Fibroblast of skin of right biceps (primary cell): Measurements from ENCODE around the gene SP3.

ENCODE experiments used
- DNase-seq: peaks from one replicate; pipeline ENCODE4 v3.0.0-alpha.2; 2013

Gene SP3

DNA sequence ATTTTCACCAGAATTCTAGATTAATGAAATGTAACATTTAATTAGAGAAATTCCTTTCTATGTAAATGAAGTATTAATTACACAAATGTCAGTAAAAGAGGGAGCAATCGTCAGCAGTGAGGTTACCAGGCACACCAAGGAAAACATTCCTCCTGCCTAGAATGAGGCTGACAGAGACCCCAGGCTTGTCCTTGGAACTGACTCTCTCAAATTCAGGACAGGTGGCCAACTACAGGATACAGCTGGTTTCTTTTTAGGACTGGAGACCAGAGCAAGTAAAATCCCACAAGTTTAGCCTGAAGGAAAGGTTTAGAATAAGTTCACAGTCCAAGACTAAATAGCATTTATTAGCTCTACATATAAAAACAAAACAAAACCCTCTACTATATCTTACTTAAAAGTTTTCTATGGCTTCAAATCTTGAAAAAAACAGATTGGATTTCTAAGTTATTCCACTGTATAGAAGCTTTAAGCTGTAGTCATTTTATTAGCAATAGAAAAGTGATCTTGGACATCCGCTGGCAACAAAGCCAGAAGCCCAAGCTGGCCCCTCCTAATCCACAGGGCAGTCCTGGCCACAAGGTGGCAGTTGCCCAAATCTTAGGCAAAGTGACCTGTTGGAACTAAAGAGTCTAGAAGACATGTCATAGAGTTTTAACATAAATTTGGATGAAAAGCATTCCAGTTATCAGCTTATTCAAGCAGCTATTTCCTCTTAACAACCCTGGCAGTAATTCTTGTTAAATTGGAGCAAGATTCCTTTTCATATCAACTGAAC, 81.0 kb downstream of the SP3 start:
- peak; percentile 35 for DNase-seq

DNA sequence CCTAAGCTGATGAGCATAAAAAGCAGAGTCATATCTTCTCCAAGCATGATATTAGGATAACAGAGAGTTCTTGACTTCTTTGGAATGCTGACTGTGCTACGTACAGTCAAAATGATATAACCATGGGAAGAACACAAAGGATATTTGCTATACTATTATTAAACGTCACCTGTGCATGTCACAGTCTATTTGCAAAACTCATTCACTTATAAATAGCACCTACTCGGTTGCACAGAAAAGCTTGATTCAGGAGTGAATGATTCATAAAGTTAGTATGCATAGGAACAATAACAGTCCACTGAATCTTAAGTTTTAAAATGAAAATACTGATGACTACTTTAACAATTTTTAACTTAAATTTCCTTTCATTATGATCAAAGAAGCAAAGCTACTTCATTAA, 83.3 kb downstream of the SP3 start:
- DNase-seq: no peak

DNA sequence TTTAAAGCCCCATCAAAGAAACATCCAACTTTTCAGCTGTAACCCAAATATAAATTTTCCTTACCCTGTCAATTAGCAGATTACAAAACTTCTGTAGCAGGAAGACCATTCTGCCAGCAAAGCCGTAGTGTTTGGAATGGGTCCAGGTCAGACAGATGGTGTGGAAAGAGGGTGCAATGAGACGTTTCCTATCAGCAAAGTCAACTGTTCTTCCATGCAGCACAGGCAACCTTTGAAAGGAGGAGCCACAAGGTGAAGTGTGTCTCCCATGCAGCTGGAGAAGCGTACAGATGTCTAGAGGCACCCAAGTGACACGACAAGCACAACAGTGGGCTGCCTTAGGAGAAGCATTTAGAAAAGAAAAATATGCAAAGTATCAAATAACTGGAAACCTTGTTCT, 83.7 kb downstream of the SP3 start:
- DNase-seq: no peak

DNA sequence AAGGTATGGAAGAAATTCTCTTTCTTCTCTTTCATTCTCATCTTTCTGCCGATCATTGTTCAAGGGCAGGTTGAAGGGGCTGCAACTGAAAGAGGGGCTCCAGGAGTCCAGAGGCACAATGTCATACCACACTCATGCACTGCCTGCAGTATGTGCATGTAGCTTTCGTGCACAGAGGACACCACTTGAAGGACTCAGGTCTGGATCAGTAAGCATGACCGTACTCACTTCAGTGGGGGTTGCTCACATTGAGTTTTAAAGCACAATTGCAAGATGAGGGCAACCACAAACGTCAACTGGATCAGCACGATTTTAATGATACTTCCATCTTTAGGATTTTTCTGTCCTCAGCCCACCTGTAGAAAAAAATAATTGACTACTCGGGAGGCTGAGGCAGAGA, 84.6 kb downstream of the SP3 start:
- no peak for DNase-seq

DNA sequence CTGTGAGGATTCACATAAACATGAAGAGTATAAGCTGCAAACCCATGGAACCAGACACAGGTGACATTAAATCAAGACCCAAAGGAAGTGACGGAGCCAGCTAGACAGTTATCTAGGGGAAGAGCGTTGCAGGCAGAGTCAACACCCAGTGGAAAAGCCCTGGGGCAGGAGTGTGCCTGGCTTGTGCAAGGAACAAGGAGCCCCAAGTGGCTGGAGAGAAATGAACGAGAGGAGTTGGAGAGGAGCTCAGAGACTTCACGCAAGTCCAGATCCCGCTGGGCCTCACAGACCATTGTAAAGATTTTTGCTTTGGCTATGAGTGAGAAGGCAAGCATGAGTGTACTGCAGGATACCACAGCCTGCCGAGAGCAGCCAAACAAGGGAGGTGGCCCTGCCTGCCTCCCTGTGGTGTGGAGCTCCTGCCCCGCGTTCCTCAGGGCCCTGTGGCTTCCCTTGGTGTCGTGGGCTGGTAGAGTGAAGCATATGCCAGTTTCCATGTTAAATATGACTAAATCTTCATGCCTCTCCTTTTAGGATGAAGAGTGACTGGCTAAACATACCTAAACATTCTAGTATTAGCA, 88.2 kb downstream of the SP3 start:
- DNase-seq: no peak

DNA sequence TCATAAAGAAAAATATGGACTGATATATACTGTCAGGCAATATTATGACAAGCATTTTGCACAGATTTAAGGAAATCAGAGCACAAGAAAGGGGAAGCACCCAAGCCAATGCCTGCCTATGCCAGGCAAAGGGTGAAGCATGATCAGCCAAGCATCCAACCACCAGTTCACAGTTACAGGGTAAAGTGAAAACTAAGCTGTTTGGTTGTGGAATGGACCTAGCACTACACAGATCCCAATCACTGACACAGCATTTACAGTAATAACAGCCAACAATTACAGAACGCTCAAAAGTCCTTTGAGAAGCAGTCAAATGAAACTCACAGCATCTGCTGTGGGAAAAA, 90.3 kb downstream of the SP3 start:
- no peak for DNase-seq

DNA sequence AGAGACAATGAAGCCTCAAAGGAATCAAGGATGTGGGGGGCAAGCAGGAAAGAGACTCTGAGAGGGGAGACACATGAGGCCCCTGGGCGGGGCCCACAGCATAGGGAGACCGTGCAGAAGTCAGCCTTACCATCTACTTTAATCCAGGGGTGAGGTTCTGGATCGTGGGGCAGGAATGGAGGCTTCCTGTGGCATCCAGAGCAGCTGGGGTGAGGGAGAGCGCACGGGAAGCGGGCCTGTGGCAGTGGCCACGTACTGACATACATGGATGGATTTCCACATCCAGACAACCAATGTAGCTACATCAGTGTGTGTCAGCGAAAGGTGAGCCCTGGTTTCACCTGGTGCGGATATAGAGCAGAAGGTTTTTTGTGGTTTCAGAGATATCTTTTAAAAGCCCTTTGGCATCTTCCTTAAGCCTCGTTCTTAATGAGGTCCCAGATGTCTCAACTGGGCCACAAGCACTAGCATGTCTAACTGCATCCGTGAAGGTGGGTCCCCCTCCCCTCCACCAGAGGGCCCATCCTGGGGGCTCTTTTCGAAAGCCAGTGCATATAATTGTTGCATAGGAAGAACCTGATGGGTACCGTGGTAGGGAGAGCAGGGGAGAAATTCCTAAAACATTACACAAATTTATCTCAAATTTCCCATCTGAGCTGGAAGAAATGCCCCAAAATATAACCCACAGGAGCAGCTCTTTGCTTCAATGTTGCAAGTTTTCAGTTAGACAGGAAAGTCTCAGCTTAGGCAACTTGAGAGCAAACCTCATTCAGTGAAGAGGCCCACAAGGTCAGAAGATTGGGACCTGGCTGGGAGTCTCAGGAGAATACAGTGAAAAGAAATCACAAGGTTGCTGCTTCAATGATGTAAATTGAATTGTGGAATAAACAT, 90.9 kb downstream of the SP3 start:
- DNase-seq: no peak

DNA sequence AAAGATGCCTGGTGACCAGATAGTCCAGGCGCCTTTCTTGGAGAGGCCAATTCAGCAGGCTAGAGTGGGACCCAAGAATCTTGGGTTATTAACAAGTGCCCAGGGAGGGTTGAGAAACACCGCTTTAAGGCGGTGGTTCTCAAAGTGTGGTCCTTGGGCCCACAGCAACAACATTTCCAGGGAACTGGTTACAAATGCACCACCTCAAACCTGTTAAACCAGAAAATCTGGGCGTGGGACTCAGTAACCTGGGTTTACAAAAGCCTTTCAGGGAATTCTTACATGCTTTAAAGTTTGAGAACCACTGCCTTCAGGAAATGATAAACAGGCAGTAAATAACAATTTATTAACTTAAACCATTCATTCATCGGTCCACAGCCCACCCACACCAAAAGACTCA, 92.5 kb downstream of the SP3 start:
- no peak for DNase-seq

DNA sequence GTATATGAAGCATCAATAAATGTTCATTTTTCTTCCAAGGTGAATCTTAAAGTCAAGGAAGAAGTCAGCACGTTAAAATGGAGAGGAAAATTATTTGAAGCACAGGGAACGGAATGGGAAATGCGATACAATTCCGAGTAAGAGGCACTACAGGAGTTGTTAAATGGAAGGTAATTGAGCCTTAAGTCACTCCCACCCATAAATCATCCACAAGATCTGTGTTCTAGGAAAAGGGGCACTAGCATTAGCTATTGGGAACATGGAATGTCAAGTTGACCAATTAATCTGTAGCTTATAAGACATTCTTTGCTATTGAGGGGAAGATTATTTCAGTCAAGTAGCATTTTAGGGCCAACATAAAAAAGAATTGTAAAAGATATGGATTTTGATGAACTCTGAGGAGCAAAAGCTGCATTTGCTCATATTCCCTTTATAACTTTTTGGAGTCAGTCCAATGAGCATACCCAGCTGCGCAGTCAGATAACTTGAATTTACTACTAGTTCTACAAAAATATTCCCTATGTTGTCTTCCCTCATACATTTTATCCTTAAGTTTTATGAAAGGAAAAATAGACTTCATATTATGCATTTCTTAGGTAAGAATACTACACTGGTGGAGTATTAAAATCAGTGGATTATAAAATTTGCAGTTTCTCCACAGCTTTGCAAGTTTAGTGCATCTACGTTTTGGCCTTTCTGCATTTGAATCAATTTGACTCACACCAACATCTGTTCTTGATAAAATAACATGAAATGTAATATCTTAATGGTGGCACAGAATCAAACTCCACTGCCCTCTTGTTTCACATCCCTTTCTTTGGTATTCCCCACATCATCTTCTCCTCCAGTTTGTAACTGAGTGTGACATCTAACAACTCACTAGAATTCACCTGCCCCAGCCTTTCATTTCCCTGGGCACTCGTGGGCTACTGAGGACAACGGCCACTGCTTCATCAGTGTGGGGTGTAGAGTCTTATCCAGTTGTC, 95.6 kb downstream of the SP3 start:
- DNase-seq: no peak

DNA sequence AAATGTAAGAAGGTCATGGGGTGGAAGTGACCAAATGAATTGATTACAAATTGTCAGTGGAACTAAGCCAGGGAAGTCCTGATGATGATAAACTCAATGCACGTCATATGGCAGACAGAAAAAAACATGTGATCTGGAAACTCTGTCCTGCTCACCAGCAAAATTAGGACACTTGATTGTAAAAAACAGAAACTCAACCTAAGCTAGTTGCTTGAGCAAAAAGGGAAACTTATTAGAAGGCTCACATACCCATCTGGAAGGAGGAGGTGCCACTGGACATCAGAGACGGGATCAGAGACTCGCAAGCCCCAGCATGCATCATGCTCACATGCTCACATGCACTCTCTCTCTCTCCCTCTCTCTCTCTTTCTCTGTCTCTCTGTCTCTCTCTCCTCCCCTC, 96.8 kb downstream of the SP3 start:
- DNase-seq: no peak

DNA sequence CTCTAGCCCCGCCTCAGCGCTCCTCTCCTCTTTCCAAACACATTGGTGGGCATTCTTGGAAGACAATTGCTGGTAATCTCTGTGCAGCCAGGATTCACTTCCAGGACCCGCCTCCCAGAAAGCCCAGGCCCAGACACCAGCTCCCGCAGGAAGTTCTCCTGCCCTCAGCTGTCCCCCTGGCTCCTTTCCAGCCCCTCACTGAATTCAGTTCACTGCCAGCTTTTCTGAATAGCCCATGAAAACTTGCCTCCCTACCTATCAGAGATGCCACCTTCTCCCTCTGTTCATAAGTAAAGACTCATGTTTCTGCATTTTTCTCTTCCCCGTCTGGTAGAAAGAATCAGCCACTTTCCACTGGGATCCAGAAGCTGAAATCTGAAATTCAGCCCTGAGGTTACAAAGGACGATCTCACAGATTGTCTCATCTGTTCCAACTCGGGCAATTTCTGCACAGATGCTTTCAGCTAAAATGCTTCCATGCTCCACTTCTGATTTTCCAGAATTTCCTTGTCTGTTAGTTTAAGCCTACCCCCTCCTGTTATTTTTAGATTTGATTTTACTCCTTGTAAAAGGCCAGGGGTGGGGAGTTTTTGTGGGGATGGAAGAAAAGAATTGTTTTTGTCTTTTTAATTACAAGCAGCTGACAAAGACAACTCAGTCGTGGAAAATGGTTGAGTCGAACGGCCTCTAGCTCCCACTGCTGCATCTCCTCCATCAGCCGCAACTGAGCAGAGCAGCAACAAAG, 98.1 kb downstream of the SP3 start:
- peak; percentile 19 for DNase-seq

DNA sequence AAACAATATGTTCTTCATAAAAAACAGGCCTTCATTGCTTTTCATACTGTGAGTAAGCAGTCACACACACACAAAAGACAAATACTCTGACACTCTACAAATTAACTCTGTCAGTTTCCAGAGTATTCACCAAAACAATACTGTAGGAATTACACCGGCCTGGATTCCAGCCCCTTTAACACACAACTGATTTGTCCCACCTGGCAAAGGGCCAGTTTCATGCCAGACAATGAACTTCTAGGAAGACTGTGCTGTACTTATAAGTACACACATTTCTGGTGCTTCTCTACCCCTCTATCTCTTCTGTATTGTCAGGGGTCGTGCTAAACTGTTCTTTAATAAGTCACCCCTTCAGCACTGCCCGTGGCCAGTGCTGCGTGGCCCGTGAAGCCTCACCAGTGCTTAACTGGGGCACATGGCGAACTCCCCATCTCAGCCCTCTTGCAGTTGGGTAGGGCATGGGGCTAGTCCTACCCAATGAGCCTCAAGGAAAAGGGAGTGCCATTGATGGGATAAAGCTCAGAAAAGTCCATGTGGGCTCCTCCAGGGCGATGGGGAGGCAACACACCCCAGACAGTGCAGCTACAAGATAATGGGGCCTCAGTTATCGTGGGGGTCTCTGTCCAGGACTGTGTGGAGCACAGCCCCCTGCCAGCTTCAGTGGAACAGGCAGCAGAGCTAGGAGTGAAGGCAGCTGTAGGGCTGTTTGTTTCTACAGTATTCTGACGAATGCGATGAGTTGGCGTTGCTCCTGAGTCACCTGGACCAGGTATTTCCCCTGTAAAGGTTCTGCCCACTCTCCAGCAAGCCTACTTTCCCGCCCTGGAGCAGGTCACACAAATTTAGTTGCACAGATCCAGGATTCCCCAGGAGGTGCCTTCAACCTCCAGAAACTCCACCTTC, 99.0 kb downstream of the SP3 start:
- no peak for DNase-seq

DNA sequence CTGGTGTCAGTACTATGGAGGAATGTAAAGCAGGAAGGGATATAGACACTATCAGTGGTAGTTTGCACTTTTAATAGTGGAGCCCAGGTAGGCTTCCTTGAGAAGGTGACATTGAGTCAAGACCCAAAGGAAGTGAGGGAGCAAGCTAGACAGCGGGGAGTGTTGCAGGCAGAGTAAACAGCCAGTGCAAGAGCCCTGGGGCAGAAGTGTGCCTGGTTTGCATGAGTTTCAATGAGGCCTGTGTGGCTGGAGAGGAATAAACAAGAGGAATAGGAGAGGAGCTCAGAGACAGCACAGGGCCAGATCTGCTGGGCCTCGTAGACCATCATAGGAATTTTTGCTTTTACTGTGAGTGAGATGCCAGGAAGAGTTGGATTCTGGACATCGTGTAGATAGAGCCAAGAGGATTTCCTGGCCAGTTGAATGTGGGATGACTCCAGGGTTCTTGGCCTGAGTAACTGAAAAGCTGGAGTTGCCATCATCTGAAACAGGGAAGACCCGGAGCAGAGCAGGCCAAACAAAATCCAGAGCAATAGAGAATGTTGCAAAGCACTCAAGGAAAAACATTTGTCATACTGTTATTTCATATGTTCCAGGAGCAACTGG, 102.5 kb downstream of the SP3 start:
- no peak for DNase-seq

DNA sequence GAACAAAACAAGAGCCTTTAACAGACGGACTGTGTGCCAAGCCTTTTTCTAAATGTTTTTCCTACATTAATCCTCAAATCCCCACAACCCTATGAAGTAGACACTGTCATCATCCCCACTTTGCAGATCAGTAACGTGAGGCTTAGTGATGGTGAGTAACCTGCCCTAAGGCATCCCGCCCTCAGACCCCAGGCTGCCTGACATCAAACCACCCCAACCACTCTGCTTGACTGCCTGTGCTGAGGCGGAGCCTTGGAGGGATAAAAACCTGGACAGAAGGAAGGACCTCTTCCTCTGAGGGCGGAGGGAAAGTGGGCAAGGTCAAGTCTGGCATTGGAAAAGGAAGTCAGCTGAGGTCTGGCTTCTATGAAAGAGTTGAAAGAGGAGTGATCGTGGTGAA, 104.6 kb downstream of the SP3 start:
- no peak for DNase-seq

DNA sequence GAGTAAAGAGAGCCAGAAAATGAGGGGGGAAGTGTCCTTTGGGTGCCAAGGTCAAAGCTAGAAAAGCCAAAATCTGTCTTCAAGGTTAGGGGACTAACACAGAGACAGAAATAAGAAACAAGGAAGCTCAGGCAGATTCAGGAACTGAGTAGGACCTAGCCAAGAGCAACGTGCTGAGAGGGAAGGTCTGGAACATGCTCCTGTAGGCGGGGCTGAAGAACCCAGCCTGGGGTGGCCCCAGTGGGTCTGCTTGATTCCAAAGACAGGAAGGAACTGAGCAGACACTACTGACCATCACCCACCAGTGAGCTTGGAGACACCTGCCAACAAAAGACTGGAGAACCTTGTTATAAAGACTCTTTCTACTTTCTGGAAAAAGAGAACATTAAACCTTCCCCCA, 105.1 kb downstream of the SP3 start:
- no peak for DNase-seq

DNA sequence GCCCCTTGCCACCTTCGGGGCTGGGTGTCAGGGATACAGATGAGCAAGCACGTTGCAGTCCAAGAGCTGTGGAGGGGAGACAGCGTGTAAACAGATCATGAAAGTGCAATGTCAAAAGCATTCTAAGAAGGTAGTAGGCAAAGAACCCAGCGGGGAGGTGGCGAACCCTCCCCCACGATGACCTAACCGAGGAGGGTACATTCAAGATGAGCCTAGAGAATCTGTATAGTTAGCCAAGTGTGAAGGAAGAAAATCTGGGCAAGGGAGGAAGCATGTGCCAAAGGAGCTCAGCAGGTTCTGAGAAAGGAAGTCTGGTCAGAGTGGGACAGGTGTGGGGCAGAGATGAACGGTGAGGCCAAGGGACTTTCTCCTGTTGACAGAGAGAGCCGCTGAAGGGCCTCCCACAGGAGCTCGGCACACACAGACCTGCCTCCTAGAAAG, 106.9 kb downstream of the SP3 start:
- DNase-seq: no peak
